ENCODE measurements around the gene FBXW8. TPM values are rescaled to one million over a fixed set of nuclear protein-coding genes. Genes with fewer than 3 reads are reported as not detected.

FBXW8 gene
- total RNA-seq, 1 experiment from 2014 or later: 18.3 TPM

- DNase-seq (ENCODE audit: low read depth): no peak
These were observed 126.7 kb downstream of the FBXW8 start for GRCh38 chr12:117037289-117038022.

DNA sequence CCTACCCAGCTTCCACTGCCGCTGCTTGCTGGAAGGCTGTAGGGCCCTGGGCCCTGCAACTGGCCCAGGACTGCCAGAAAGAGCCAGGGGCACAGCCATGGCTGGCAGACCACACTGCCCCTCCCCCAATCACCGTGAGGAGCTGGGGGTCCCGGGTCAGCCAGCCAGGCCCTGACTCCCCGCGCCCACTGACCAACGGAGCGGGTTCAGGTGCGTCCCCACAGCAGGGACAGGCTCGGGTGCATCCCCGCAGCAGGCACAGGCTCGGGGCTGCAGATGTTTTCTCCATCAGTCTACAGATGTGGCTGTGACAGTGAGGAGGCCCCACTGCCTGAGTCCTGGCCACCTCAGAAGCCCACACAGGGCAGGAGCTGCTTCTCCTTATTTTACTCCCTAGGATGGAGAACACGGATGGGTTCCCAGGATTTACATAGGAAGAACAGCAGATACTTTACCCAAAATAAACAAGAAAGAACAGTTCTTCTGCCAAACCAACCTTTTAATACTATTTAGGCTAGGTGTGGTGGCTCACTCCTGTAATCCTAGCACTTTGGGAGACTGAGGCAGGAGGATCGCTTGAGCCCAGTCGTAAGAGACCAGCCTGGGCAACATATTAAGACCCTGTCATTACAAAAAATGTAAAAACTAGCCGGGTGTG lies 127.4 kb downstream of the FBXW8 start:
- no peak for DNase-seq (ENCODE audit: low read depth)

DNA sequence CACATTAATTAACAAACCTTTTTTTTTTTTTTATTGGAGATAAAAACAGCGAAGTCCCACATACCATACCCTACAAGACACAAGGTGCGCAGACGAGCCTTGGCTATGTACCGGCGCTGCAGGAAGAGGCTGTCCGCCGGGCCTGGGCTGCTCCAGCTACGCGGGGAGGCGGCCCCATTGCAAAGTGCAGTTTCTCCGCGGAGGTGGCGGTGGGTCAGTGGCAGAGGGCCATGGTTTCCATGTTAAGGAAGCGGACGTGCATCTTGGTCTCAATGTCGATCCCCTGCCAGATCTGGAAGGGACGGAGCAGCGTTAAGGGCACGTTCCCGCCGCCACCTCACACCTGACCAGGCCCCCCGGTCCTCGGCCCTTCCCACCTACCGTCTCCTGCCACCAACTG lies 128.2 kb downstream of the FBXW8 start:
- no peak for DNase-seq (ENCODE audit: low read depth)

DNA sequence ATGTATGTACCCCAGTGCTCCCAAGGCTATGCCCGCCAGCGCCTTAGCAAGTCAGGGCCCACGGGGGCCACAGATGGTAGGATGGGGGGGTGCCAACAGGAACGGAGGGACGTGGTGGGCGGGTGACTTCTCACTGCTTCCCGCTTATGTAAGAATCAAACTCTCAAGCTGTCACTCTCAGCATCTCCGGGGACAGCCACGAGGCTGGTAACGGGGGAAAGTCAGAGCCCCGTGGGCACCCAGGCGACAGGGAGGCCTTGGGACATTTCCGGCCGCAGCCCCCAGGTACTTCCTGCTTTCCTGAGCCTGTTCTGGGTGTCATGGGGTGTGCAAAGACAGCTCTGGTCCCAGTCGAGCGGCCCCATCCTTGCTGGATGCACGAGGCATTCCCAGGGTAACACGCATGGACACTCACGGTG lies 129.2 kb downstream of the FBXW8 start:
- no peak for DNase-seq (ENCODE audit: low read depth)

- no peak for DNase-seq (ENCODE audit: low read depth)
These were observed 129.7 kb downstream of the FBXW8 start for GRCh38 chr12:117040496-117040895.

DNA sequence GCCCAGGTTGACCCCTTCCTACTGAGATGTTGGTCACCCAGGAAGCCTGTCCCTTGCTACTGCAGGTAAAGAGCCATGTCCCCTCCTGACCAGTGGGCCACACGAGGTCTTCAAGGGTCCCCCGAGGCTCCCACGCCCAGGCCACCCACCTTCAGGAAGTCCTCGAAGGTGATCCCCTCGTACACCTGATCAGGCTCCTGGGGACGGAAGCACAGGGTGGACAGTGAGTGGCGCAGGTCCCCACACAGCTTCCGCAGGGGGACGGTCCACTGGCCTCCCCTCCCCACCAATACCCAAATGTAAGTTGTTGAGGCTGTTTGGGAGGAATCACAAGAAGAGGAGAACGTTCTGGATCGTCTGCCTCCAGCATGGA lies 131.0 kb downstream of the FBXW8 start:
- no peak for DNase-seq (ENCODE audit: low read depth)

GRCh38 chr12:117042171-117042842 lies 131.6 kb downstream of the FBXW8 start:
- no peak for DNase-seq (ENCODE audit: low read depth)

DNA sequence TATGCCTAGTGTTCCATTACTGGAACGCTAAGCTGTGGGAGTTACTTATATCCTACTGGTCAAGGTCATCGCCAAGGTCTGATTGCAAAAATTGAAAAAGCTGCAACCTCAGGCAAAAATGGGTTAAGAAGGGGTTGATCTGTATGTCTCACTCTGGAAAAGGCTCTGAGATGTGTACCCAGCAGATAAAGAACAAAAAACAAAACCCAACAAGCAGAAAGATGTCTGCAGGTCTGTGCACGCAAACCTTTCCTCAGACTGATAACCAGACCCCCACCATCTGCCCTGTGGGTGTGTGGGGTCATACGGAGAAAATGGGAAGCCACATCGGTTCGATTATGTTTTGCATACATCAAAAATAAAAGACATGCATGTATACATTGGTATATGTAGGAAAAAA lies 132.1 kb downstream of the FBXW8 start:
- no peak for DNase-seq (ENCODE audit: low read depth)

DNA sequence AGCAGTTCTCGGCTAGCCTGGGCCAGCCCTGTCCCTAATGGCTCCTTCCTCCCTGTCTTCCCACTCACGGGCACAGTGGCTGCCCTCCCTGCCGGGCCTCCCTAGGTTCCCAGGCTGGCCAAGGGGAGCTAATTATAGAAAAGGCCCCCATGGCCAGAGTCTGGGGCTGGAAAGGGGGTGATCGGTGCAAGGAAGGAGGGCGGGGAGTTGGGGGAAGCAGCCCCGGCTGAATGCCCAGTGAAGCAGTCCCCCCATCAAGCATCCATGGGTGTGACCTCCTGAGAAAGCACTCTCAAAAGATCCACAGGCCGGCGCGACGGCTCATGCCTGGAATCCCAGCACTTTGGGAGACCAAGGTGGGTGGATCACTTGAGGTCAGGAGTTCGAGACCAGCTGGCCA lies 133.6 kb downstream of the FBXW8 start:
- DNase-seq (ENCODE audit: low read depth): no peak

DNA sequence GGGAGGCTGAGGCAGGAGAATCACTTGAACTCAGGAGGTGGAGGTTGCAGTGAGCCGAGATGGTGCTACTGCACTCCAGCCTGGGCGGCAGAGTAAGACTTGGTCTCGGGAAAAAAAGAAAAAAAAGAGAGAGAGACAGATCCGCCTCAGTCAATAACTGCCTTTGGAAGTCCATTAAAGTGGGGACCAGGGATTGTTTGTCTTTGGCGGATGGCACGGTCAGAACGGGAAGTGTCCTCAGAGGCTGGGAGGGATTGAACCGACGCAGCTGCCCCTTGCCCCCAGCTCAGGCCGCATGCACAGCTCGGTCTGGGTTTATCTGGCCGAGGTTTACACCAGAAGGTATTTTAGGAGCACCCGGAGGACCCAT lies 134.0 kb downstream of the FBXW8 start:
- DNase-seq (ENCODE audit: low read depth): no peak

DNA sequence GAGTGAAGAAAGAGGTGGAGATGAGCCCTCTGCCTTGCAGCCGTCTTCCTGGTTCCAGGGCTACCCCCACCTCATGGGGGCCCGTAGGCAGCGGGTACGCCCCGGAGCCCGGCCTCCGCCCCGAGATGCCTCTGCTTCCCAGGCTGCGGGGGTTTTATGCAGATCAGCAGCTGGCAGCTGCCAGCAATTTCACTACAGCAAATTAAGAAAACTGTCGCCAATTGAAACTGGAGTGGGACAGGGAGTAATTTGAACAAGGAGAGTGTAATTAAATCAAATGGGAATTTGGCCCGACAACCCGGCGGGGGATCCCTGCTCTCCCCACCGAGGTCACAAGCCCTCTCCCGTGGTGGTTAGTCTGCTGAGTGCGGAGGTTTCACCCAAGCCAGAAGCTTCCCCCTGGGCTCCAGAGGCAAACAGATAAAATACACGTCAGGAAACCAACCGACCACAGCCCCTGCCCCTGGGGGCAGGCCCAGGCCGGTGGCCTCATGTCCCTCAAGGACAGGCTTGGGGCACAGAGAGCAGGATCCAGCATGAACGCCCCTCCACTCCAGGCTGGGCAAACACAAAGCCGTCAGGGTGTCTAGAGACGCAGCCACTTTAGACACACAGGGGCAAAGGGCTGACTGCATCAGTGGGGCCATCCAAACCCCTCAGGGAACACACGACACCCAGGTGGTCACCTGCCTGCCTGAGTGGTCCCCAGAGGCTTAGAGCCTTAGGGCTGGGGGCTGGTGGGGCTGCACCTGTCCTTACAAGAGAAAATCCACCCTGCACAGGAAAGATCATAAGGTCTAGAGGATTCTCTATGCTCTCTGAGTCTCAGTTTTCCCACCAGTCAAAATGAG lies 134.6 kb downstream of the FBXW8 start:
- no peak for DNase-seq (ENCODE audit: low read depth)

DNA sequence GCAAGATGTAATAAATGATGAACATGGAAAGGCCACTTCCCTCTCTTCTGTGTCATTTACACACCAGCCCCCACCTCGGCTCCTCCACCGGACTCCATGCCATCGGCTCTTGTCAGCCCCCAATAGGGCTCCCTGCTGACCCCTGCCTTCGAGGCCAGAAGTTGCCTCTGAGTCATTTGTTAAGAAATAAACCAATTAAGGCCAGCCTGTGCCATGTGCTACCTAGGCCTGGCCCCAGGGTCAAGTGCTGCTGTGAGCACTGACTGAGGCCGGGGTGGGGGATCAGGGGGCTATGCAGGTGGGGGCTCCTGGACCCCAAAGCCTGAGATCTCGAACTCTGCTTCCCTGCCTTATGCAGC lies 135.2 kb downstream of the FBXW8 start:
- DNase-seq (ENCODE audit: low read depth): no peak

- DNase-seq (ENCODE audit: low read depth): no peak
These were observed 135.7 kb downstream of the FBXW8 start for GRCh38 chr12:117046425-117046824.

DNA sequence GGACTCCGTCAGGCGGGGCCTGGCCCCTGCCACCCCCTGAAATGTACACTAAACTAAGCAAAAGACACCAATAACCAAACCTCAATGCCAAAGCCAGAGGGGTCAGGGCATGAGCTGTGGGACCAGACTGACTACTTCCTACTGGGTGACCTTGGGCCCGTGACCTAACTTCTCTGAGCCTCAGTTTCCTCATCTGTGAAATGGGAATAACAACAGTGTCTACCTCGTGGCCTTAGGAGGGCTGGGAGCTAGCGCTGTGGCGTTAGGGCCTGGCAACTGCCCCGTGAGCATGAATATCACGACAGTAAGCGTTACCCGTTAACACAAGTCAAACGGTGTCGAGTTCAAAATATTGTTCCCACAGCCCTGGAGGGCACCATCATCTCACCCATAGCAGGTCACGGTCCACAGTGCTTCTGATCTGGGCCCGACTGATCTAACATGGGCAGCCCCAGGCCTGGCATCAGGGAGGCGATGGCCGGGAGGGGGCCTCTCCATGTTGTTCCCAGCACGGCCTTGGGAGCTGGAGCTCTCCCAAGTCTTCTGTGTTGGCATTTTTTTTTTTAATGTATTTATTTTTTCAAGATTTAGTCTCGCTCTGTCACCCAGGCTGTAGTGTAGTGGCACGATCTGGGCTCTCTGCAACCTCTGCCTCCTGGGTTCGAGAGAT lies 136.2 kb downstream of the FBXW8 start:
- DNase-seq (ENCODE audit: low read depth): no peak

DNA sequence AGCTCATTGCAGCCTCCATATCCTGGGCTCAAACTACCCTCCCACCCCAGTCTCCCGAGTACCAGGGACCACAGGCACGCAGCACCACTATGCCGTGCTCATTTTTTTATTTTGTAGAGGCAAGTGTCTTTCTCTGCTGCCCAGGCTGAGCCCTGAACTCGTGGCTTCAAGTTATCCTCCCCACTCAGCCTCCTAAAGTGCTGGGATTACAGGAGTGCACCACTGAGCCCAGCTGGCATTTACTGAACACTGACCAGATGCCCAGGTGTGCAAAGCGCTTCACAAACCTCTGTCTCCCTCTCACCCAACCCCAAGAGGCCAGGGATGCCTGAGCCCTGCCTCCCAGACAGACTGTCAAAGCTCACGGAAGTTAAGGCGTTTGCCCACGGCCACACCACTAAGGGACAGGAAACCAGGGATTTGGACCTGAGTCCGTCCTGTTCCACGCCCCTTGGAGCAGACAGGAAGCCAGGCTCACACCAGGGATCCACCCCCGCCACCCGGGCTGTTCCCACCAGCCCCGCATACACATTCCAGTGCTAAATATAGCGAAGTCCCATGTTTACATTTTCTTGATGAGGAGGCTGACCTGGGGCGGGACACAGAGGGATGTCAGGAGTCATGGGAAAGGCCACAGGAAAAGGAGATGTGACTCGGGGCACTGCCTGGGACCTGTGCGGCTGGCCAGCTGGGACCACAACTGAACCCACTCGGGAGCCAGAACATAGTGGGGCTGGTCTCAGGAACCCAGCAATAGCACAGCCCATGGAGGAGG lies 137.2 kb downstream of the FBXW8 start:
- DNase-seq (ENCODE audit: low read depth): peak; percentile 6

- DNase-seq (ENCODE audit: low read depth): no peak
These were observed 137.8 kb downstream of the FBXW8 start for GRCh38 chr12:117048585-117048904.

DNA sequence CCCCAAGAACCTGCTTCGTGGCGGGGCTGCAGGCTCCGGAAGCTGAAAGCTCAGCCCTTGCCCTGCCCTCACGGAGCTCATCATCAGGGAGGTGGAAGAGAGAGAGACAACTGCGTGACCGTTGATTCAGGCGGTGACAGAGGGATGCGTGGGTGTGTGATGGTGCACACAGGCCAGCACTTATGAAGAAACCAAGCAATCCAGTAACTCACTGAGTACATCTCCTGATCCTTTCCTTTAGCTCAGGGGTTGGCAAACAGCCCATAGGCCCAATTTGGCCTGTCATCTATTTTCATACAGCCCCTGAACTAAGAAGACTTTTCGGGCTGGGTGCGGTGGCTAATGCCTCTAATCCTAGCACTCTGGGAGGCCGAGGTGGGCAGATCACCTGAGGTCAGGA lies 138.5 kb downstream of the FBXW8 start:
- DNase-seq (ENCODE audit: low read depth): no peak

DNA sequence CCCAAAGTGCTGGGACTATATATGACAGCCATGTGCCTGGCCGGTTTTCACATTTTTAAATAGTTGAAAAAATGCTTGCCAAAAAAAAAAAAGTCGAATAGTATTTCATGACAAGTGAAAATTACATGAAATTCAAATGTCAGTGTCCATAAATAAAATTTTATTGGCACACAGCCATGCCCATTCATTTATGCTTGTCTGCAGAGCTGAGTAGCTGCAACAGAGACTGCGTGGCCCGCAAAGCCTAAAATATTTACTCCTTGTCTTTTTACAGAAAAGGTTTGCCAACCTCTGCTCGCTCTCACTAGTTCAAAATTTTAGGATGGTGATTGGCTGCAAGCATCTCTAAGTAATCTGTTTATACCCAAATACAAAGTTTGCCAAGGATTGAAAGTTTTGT lies 139.3 kb downstream of the FBXW8 start:
- DNase-seq (ENCODE audit: low read depth): no peak

DNA sequence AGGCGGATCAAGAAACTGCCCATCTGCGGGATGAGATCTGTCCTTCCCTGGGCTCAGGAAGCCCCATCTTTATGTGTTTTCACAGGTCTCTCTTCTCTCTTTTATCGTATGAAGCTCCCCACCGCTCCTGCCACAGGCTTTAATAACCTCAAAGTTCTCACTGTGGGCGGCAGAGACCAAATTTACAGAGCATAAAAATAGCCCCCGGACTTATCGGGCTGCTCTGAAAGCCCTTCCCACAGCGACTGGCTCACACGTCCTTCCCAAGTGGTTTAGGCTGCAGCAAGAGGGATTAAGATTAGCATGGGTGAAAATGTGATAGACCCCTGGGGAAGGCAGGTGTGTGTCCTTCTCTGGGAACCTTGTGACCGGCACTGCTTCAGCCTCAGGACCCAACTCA lies 140.6 kb downstream of the FBXW8 start:
- no peak for DNase-seq (ENCODE audit: low read depth)

GRCh38 chr12:117052386-117053049 lies 141.8 kb downstream of the FBXW8 start:
- DNase-seq (ENCODE audit: low read depth): no peak

GRCh38 chr12:117053050-117053400 lies 142.3 kb downstream of the FBXW8 start:
- DNase-seq (ENCODE audit: low read depth): no peak

Data from LHCN-M2 (cell line).